ENCODE results near the gene SHISAL2A.

- no peak for TF ChIP-seq CHD2 (IDR thresholded peaks at IDR 0.05; ENCODE audit: low read length)
- TF ChIP-seq CTCF (IDR thresholded peaks at IDR 0.05; ENCODE audit: control extremely low read depth in 1 of 3, insufficient read depth in 1 of 3, low read depth in 1 of 3, low read length in 3 of 3) = no peak
- TF ChIP-seq SIN3A (conservative IDR thresholded peaks at IDR 0.05 in 1 of 2, IDR thresholded peaks at IDR 0.05 in 1 of 2; ENCODE audit: low read depth in 1 of 2, low read length in 2 of 2) = no peak
- no peak for TF ChIP-seq NRF1 (IDR thresholded peaks at IDR 0.05; ENCODE audit: low read depth, low read length)
- TF ChIP-seq POLR2A (IDR thresholded peaks at IDR 0.05; ENCODE audit: control extremely low read depth in 1 of 2, low read depth in 2 of 2, low read length in 2 of 2) = no peak
- TF ChIP-seq EP300 (IDR thresholded peaks at IDR 0.05; ENCODE audit: borderline replicate concordance in 1 of 2, low read depth in 2 of 2, low read length in 2 of 2) = no peak
- TF ChIP-seq CEBPB (IDR thresholded peaks at IDR 0.05; ENCODE audit: low read depth, low read length) = no peak
- TF ChIP-seq EZH2 (IDR thresholded peaks at IDR 0.05; ENCODE audit: low read depth, low read length, severe bottlenecking) = no peak
- no peak for TF ChIP-seq SRF (IDR thresholded peaks at IDR 0.05; ENCODE audit: low read depth, low read length)
- TF ChIP-seq ATF3 (IDR thresholded peaks at IDR 0.05; ENCODE audit: insufficient read depth, low read depth, low read length) = no peak
Measured at GRCh38 chr1:52695627-52696026, 62.7 kb downstream of the SHISAL2A start.

Data from H1 (cell line).